ENCODE measurements around the gene MAP1LC3B2. TPM values are rescaled to one million over a fixed set of nuclear protein-coding genes. Genes with fewer than 3 reads are reported as not detected.
"Not testable (repeated sequence)": the region's sequence is repeated elsewhere in the genome, so short reads cannot be mapped to it uniquely, and the experiment has no call there.

Gene MAP1LC3B2
- total and polyA plus RNA-seq, 8 donors: 1.3 to 16.9 (median 2.3) TPM; not detected in 2

DNA sequence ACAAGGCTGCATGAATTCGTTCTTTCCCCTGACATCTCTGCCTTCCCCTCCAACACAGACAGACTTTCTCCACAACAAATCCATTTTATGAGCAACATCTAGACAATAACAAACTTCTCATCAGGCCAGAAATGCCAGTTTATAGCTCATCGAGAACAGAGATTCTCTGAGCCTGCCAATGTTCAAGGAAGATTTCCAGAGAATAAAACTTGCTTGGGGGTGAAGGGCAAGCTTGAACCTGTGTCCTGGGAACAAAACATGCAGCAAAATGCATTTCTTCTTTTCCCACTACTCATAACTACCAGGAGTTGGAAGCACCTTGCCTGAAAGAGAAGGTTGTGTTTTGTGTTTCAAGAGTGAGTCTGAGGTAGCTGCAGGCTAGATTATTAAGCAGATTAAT is 6.8 kb downstream of the MAP1LC3B2 start:
- TF ChIP-seq, protein P1, sequence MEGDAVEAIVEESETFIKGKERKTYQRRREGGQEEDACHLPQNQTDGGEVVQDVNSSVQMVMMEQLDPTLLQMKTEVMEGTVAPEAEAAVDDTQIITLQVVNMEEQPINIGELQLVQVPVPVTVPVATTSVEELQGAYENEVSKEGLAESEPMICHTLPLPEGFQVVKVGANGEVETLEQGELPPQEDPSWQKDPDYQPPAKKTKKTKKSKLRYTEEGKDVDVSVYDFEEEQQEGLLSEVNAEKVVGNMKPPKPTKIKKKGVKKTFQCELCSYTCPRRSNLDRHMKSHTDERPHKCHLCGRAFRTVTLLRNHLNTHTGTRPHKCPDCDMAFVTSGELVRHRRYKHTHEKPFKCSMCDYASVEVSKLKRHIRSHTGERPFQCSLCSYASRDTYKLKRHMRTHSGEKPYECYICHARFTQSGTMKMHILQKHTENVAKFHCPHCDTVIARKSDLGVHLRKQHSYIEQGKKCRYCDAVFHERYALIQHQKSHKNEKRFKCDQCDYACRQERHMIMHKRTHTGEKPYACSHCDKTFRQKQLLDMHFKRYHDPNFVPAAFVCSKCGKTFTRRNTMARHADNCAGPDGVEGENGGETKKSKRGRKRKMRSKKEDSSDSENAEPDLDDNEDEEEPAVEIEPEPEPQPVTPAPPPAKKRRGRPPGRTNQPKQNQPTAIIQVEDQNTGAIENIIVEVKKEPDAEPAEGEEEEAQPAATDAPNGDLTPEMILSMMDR (IDR thresholded peaks at IDR 0.05): no peak
- Histone ChIP-seq H3K4me3 (no peak overlapping the region), H3K27me3 (no peaks in the 10 kb centered on the region), H3K9me3 (peaks cover 0 to 22% (median 7%) of the 10 kb centered on the region in 4 donors), H3K36me3 (no peaks in the 10 kb centered on the region), H3K4me1 (no peaks in the 10 kb centered on the region), H3K27ac (no peak overlapping the region)
- 80 to 91% (median 85%) methylated on average over 2 of the region's 2 CpGs for WGBS, 5 donors
- intact Hi-C loops (cut with DNase I; ENCODE audit: low total_unique reads): no loop called here
- DNase-seq: no peak

DNA sequence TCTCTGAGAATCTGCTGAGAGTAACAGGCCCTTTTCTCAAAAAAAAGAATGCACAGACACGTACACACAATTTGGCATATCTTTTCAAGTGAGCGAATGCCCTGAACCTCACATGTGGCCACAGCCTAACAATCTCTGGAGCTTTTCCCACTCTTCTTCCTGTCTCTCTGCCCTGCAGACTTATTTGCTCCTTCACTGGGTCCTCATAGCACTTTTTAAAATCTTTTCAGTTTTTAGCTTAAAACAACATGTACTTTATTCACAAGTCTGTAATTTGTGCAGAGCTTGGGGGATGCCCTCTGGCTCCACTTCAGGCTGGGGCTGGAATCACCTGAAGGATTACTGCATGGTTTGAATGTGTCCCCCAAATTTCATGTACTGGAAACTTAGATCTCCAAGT is 9.0 kb downstream of the MAP1LC3B2 start:
- WGBS, 5 donors: 89 to 93% (median 92%) methylated on average over 2 of the region's 2 CpGs
- TF ChIP-seq EP300 (IDR thresholded peaks at IDR 0.05): no peak
- H3K4me1 ChIP-seq: no peaks in the 10 kb centered on the region
- DNase-seq: no peak
- no peak overlapping the region for H3K4me3 ChIP-seq
- H3K36me3 ChIP-seq: no peaks in the 10 kb centered on the region
- H3K27ac ChIP-seq: no peak overlapping the region
- H3K9me3 ChIP-seq: peaks cover 0 to 16% (median 7%) of the 10 kb centered on the region in 4 donors
- intact Hi-C loops (cut with DNase I; ENCODE audit: low total_unique reads): no loop called here
- no peaks in the 10 kb centered on the region for H3K27me3 ChIP-seq

DNA sequence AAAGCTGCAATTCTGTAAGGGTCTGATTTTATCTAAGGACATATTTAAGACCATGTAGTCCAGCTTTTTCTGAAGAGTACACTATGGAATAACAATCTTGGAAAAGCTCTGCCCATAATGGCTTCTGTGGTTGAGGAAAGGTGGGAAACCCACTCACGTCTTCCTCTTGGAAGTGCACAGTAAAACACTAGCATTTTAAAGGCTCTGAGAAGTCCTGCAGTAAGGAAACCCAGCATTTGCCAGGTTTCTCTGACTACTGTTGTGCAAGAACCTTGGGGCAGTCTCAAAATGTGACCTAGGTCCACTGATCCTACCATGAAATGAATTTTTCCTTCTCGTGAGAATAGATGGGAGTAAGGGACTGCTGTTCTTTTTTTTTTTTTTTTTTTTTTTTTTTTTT is 11.9 kb downstream of the MAP1LC3B2 start:
- intact Hi-C loops (cut with DNase I; ENCODE audit: low total_unique reads): no loop called here
- WGBS, 5 donors: 79 to 98% (median 94%) methylated on average over 2 of the region's 2 CpGs
- no peak overlapping the region for H3K27ac ChIP-seq
- no peaks in the 10 kb centered on the region for H3K9me3 ChIP-seq
- H3K4me3 ChIP-seq: no peak overlapping the region
- no peak for DNase-seq
- TF ChIP-seq, protein P1 (IDR thresholded peaks at IDR 0.05): no peak
- no peak for TF ChIP-seq POLR2AphosphoS5 (IDR thresholded peaks at IDR 0.05)
- no peak for TF ChIP-seq POLR2A (IDR thresholded peaks at IDR 0.05)
- TF ChIP-seq EP300 (IDR thresholded peaks at IDR 0.05): no peak
- no peaks in the 10 kb centered on the region for H3K36me3 ChIP-seq
- H3K27me3 ChIP-seq: no peaks in the 10 kb centered on the region
- H3K4me1 ChIP-seq: no peaks in the 10 kb centered on the region

DNA sequence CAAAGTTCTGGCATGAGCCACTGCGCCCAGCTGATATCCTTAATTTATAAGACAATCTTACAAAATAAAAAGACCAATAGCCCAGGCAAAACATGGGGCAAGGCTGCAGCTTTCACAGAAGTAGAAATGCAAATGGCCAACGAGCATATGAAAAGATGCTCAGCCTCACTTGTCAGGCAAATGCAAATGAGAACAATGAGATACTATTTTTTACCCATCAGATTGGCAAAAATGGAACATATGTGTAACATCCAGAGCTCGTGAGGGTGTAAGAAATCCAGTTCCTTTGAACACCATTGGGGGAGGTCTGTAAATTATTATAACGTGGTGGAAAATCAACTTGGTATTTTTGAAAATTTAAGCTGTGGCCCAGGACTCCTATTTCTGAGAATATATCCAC is 14.6 kb downstream of the MAP1LC3B2 start:
- intact Hi-C loops (cut with DNase I; ENCODE audit: low total_unique reads): no loop called here
- WGBS, 5 donors: 88 to 91% (median 90%) methylated on average over 4 of the region's 4 CpGs

DNA sequence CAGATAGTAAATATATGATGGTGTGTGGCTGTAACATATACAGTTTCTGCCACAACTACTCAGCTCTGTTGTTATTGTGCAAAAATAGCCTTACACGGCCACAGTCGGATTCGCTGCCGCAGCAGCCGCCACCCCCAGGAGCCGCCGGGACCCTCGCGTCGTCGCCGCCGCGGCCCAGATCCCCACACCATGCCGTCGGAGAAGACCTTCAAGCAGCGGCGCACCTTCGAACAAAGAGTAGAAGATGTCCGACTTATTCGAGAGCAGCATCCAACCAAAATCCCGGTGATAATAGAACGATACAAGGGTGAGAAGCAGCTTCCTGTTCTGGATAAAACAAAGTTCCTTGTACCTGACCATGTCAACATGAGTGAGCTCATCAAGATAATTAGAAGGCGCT is 16.6 kb downstream of the MAP1LC3B2 start:
- H3K9me3 ChIP-seq; intact Hi-C loops (cut with DNase I; ENCODE audit: low total_unique reads); H3K27me3 ChIP-seq; H3K4me1 ChIP-seq; H3K36me3 ChIP-seq; H3K4me3 ChIP-seq; H3K27ac ChIP-seq; DNase-seq: not testable (repeated sequence)
- WGBS, 5 donors: 90 to 95% (median 93%) methylated on average over 24 of the region's 24 CpGs

More for the DNA sequence above, 14.6 kb downstream of the MAP1LC3B2 start:
- no peaks in the 10 kb centered on the region for H3K36me3 ChIP-seq
- H3K9me3 ChIP-seq: no peaks in the 10 kb centered on the region
- no peaks in the 10 kb centered on the region for H3K27me3 ChIP-seq
- H3K4me3 ChIP-seq: no peak overlapping the region
- H3K27ac ChIP-seq: no peak overlapping the region
- TF ChIP-seq POLR2AphosphoS5 (IDR thresholded peaks at IDR 0.05) (no peak), EP300 (IDR thresholded peaks at IDR 0.05) (no peak), POLR2A (IDR thresholded peaks at IDR 0.05) (no peak)
- TF ChIP-seq, protein P1 (IDR thresholded peaks at IDR 0.05): no peak
- H3K4me1 ChIP-seq: no peaks in the 10 kb centered on the region
- no peak for DNase-seq

All from stomach (tissue), 9 donors.